Liver (tissue), 9 donors: ENCODE measurements around the gene STK33. TPM values are rescaled to one million over a fixed set of nuclear protein-coding genes. Genes with fewer than 3 reads are reported as not detected.

Experiments
- DNase-seq: peaks from one replicate; pipeline ENCODE4 v3.0.0-alpha.2; 2017; ENCODE audit warnings: low spot score
- H3K27ac ChIP-seq, 2 donors: one replicate each; pipeline ENCODE4 v1.7.0; 2013; ENCODE audit warnings: inconsistent platforms in 2 of 2, low read length in 2 of 2, control low read depth in 1 of 2, low read depth in 1 of 2, mild to moderate bottlenecking in 1 of 2
- H3K27me3 ChIP-seq, 4 donors: one replicate each; pipeline versions ENCODE4 v1.6.1 to v1.7.0; 2013; ENCODE audit warnings: low read length in 3 of 4, inconsistent platforms in 1 of 4, mild to moderate bottlenecking in 1 of 4, moderate library complexity in 1 of 4; ENCODE audit not compliant: control insufficient read depth in 4 of 4, insufficient read depth in 4 of 4
- H3K36me3 ChIP-seq, 4 donors: one replicate each; pipeline versions ENCODE4 v1.6.1 to v1.7.0; 2013; ENCODE audit warnings: low read length in 3 of 4, mild to moderate bottlenecking in 3 of 4, low read depth in 1 of 4, moderate library complexity in 1 of 4; ENCODE audit not compliant: control insufficient read depth in 4 of 4, insufficient read depth in 3 of 4
- H3K4me1 ChIP-seq, 4 donors: one replicate each; pipeline versions ENCODE4 v1.6.1 to v1.7.0; 2013; ENCODE audit warnings: low read length in 3 of 4, mild to moderate bottlenecking in 3 of 4, moderate library complexity in 1 of 4; ENCODE audit not compliant: control insufficient read depth in 4 of 4, insufficient read depth in 4 of 4
- H3K4me3 ChIP-seq, 3 donors: one replicate each; pipeline versions ENCODE4 v1.6.1 to v1.7.0; 2013; ENCODE audit warnings: low read length in 3 of 3, control low read depth in 1 of 3, low read depth in 1 of 3, mild to moderate bottlenecking in 1 of 3
- H3K9ac ChIP-seq, 2 donors: one replicate each; pipeline ENCODE4 v1.7.0; 2013; ENCODE audit warnings: low read length in 2 of 2, mild to moderate bottlenecking in 2 of 2, moderate library complexity in 2 of 2, control low read depth in 1 of 2, low read depth in 1 of 2
- H3K9me3 ChIP-seq, 4 donors: one replicate each; pipeline versions ENCODE4 v1.6.1 to v1.7.0; 2013; ENCODE audit warnings: low read length in 3 of 4; ENCODE audit not compliant: control insufficient read depth in 4 of 4
- FOXA1 ChIP-seq: IDR thresholded peaks from 2 replicates; pipeline ENCODE4 v1.6.1; 2016; ENCODE audit warnings: antibody characterized with exemption
- GABPA ChIP-seq, 2 donors: IDR thresholded peaks in 1 of 2; conservative IDR thresholded peaks in 1 of 2; 2 replicates each; pipeline ENCODE4 v1.6.1; 2016; ENCODE audit warnings: antibody characterized with exemption in 2 of 2, mild to moderate bottlenecking in 1 of 2, moderate library complexity in 1 of 2
- HNF4A ChIP-seq, 2 donors: conservative IDR thresholded peaks; 2 replicates each; pipeline ENCODE4 v1.6.1; 2016; ENCODE audit warnings: antibody characterized with exemption in 2 of 2, mild to moderate bottlenecking in 2 of 2
- HNF4G ChIP-seq: IDR thresholded peaks from 2 replicates; pipeline ENCODE4 v1.6.1; 2016; ENCODE audit warnings: antibody characterized with exemption
- JUND ChIP-seq, 2 donors: IDR thresholded peaks; 2 replicates each; pipeline ENCODE4 v1.6.1; 2016; ENCODE audit warnings: antibody characterized with exemption in 2 of 2
- RAD21 ChIP-seq, 2 donors: IDR thresholded peaks; 2 replicates each; pipeline ENCODE4 v1.6.1; 2016; ENCODE audit warnings: antibody characterized with exemption in 2 of 2, mild to moderate bottlenecking in 2 of 2
- RXRA ChIP-seq, 2 donors: IDR thresholded peaks; 2 replicates each; pipeline ENCODE4 v1.6.1; 2017 to 2018; ENCODE audit warnings: antibody characterized with exemption in 2 of 2, mild to moderate bottlenecking in 1 of 2
- SP1 ChIP-seq: IDR thresholded peaks from 2 replicates; pipeline ENCODE4 v1.6.1; 2018; ENCODE audit warnings: antibody characterized with exemption, mild to moderate bottlenecking
- YY1 ChIP-seq: IDR thresholded peaks from 2 replicates; pipeline ENCODE4 v1.6.1; 2016; ENCODE audit warnings: antibody characterized with exemption, mild to moderate bottlenecking
- WGBS: extraction: QIAGEN DNeasy Blood & Tissue Kit; methylation state at CpG from one replicate; pipeline ENCODE4 v1.1.7; 2013; 5-methylcytosine and 5-hydroxymethylcytosine counted together
- polyA plus RNA-seq, 2 donors: library from polyadenylated mRNA; stranded (reverse) in 1 of 2; unstranded in 1 of 2; fragments of 200-250 nt in 1 of 2; fragments of >200 nt in 1 of 2; fragmentation: Nextera tagmentation in 1 of 2; extraction: Ambion mirVana in 1 of 2; gene quantifications; one replicate each; pipeline versions ENCODE4 v1.2.1 to v1.2.3, GENCODE V29; 2013 to 2015
- total RNA-seq, 2 donors: library from RNA; depleted of rRNA; stranded (reverse); fragments of >200 nt; gene quantifications; one replicate each; pipeline ENCODE4 v1.2.3, GENCODE V29; 2014
- TF ChIP-seq, protein P1 (sequence below): IDR thresholded peaks from 2 replicates; pipeline ENCODE4 v1.6.1; 2016; ENCODE audit warnings: antibody characterized with exemption
- TF ChIP-seq, protein P2 (sequence below): IDR thresholded peaks from 2 replicates; pipeline ENCODE4 v1.6.1; 2016; ENCODE audit warnings: antibody characterized with exemption
- TF ChIP-seq, protein P3 (sequence below): IDR thresholded peaks from 2 replicates; pipeline ENCODE4 v1.6.1; 2016; ENCODE audit warnings: antibody characterized with exemption
- TF ChIP-seq, protein P4 (sequence below): fragments of 150-350 bp; IDR thresholded peaks from 2 replicates; pipeline ENCODE4 v1.5.1; 2017; ENCODE audit warnings: improper control_type of control experiment, low read depth, low read length; ENCODE audit not compliant: missing input control
- TF ChIP-seq, protein P5 (sequence below): IDR thresholded peaks from 2 replicates; pipeline ENCODE4 v1.6.1; 2016; ENCODE audit warnings: antibody characterized with exemption, mild to moderate bottlenecking
- donor health status: healthy.
- donor health status: healthy.
- donor health status: healthy.
- donor health status: healthy.
- donor health status: healthy.

STK33 gene
- total and polyA plus RNA-seq, 4 donors = 0.09 to 1.1 (median 0.52) TPM

DNA sequence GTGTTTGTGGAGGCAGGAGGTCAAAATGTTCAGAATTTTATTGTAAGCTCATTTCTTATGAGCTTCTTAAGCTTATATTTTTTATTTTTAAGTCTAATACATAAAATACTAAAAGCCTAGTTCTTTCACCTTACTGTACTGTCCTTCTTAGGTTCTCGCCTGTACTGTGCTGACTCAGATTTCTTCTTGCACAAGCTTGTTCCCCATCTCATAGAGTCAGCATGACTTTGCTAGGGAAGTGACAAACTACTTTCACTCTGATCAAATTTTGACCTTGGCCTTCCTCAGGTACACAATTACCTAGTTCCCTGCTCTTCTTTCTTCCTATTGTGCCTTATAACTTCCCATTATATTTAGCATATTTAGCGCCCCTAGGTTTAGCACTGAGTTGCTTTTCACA, 81.5 kb downstream of the STK33 start:
- 82% methylated on average over 2 of the region's 2 CpGs for WGBS
- TF ChIP-seq, protein P1, sequence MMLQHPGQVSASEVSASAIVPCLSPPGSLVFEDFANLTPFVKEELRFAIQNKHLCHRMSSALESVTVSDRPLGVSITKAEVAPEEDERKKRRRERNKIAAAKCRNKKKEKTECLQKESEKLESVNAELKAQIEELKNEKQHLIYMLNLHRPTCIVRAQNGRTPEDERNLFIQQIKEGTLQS = no peak
- TF ChIP-seq FOXA1 = no peak
- TF ChIP-seq, protein P2, sequence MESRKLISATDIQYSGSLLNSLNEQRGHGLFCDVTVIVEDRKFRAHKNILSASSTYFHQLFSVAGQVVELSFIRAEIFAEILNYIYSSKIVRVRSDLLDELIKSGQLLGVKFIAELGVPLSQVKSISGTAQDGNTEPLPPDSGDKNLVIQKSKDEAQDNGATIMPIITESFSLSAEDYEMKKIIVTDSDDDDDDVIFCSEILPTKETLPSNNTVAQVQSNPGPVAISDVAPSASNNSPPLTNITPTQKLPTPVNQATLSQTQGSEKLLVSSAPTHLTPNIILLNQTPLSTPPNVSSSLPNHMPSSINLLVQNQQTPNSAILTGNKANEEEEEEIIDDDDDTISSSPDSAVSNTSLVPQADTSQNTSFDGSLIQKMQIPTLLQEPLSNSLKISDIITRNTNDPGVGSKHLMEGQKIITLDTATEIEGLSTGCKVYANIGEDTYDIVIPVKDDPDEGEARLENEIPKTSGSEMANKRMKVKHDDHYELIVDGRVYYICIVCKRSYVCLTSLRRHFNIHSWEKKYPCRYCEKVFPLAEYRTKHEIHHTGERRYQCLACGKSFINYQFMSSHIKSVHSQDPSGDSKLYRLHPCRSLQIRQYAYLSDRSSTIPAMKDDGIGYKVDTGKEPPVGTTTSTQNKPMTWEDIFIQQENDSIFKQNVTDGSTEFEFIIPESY = no peak
- no peak for TF ChIP-seq YY1
- no peak for TF ChIP-seq SP1
- TF ChIP-seq, protein P3, sequence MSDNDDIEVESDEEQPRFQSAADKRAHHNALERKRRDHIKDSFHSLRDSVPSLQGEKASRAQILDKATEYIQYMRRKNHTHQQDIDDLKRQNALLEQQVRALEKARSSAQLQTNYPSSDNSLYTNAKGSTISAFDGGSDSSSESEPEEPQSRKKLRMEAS = no peak
- no peak for DNase-seq
- no peaks in the 10 kb centered on the region for H3K4me1 ChIP-seq
- H3K9me3 ChIP-seq = peaks cover 0 to 15% (median 0%) of the 10 kb centered on the region in 4 donors
- no peak overlapping the region for H3K4me3 ChIP-seq
- no peak overlapping the region for H3K9ac ChIP-seq
- H3K27ac ChIP-seq = no peak overlapping the region
- H3K27me3 ChIP-seq = peaks cover 0 to 4% (median 1%) of the 10 kb centered on the region in 4 donors
- H3K36me3 ChIP-seq = no peaks in the 10 kb centered on the region

DNA sequence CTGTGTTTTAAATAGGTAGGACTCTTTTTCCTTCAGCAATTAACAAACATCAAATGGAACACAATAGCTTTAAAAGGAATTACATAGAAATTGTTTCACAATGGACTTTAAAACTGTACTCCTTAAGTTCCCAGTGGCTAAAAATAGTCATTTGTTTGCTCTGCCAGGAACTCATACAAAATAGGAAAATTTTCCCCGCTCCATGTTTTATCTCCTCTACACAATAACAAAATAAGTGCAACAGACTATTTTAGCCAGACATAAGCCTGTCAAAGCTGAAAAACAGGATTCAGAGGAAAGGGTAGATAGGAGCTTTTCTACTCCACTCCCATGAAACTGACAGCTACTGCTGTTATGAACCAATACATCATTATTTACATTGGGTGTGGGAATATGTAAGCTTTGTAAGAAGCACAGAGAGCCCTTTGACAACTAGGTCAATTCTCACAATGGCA, 90.1 kb downstream of the STK33 start:
- H3K36me3 ChIP-seq = no peaks in the 10 kb centered on the region
- no peaks in the 10 kb centered on the region for H3K27me3 ChIP-seq
- H3K9me3 ChIP-seq = no peaks in the 10 kb centered on the region
- no peak overlapping the region for H3K27ac ChIP-seq
- H3K4me1 ChIP-seq = no peaks in the 10 kb centered on the region
- TF ChIP-seq FOXA1 (no peak), SP1 (no peak), JUND (IDR thresholded peaks at IDR 0.05) (no peak), HNF4G (no peak), GABPA (IDR thresholded peaks at IDR 0.05 in 1 of 2, conservative IDR thresholded peaks at IDR 0.05 in 1 of 2) (no peak), RXRA (IDR thresholded peaks at IDR 0.05) (no peak), YY1 (no peak), RAD21 (IDR thresholded peaks at IDR 0.05) (no peak), HNF4A (conservative IDR thresholded peaks at IDR 0.05) (no peak)
- TF ChIP-seq, protein P3 = no peak
- TF ChIP-seq, protein P4, sequence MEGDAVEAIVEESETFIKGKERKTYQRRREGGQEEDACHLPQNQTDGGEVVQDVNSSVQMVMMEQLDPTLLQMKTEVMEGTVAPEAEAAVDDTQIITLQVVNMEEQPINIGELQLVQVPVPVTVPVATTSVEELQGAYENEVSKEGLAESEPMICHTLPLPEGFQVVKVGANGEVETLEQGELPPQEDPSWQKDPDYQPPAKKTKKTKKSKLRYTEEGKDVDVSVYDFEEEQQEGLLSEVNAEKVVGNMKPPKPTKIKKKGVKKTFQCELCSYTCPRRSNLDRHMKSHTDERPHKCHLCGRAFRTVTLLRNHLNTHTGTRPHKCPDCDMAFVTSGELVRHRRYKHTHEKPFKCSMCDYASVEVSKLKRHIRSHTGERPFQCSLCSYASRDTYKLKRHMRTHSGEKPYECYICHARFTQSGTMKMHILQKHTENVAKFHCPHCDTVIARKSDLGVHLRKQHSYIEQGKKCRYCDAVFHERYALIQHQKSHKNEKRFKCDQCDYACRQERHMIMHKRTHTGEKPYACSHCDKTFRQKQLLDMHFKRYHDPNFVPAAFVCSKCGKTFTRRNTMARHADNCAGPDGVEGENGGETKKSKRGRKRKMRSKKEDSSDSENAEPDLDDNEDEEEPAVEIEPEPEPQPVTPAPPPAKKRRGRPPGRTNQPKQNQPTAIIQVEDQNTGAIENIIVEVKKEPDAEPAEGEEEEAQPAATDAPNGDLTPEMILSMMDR = no peak
- TF ChIP-seq, protein P5, sequence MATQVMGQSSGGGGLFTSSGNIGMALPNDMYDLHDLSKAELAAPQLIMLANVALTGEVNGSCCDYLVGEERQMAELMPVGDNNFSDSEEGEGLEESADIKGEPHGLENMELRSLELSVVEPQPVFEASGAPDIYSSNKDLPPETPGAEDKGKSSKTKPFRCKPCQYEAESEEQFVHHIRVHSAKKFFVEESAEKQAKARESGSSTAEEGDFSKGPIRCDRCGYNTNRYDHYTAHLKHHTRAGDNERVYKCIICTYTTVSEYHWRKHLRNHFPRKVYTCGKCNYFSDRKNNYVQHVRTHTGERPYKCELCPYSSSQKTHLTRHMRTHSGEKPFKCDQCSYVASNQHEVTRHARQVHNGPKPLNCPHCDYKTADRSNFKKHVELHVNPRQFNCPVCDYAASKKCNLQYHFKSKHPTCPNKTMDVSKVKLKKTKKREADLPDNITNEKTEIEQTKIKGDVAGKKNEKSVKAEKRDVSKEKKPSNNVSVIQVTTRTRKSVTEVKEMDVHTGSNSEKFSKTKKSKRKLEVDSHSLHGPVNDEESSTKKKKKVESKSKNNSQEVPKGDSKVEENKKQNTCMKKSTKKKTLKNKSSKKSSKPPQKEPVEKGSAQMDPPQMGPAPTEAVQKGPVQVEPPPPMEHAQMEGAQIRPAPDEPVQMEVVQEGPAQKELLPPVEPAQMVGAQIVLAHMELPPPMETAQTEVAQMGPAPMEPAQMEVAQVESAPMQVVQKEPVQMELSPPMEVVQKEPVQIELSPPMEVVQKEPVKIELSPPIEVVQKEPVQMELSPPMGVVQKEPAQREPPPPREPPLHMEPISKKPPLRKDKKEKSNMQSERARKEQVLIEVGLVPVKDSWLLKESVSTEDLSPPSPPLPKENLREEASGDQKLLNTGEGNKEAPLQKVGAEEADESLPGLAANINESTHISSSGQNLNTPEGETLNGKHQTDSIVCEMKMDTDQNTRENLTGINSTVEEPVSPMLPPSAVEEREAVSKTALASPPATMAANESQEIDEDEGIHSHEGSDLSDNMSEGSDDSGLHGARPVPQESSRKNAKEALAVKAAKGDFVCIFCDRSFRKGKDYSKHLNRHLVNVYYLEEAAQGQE = no peak
- TF ChIP-seq, protein P2 = no peak
- TF ChIP-seq, protein P1 = no peak
- no peak for DNase-seq
- no peak overlapping the region for H3K4me3 ChIP-seq
- WGBS = 44% methylated on average over 1 of the region's 1 CpG
- H3K9ac ChIP-seq = no peak overlapping the region
